GM21717 (cell line): ENCODE data around the gene GMPPB.
"Not testable (repeated sequence)": the region's sequence is repeated elsewhere in the genome, so short reads cannot be mapped to it uniquely, and the experiment has no call there.

Experiments
- ATAC-seq: cut with Tn5 transposase; IDR thresholded peaks from one replicate; pipeline ENCODE4 v1.9.1; 2021; ENCODE audit warnings: mild to moderate bottlenecking, moderate library complexity; ENCODE audit not compliant: unreplicated experiment

Gene GMPPB

DNA sequence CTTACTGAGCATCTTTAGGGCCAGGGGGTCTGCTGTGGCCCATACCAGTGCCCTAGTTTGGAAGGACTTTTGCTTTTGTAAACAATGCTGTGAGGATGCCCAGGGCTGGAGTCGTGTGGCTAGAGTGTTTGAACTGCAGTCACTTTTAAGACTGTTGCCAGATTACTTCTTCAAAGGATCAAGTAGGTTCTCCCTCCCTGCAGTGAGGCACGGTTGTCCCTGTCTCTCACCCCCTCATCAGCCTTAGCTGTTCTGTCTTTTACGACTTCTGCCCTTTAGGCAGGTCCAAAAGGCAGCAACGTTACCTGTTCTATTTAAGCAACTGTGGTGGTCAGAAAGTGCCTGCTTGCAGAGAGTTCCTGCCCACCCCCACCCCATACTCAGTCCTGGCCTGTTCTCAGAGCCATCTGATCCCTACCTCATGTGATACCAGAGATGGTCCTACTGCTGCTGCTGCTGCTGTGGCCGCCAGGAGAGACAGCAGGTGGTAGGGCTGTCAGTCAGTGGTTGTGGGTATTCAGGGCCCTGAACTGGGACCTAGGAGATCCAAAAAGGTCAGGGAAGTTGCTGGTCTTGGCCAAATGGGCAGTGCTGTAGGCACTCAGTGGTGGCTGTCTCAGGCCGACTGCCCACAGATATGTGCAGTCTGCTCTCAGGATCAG lies 29.2 kb downstream of the GMPPB start:
- ATAC-seq: not testable (repeated sequence)

- ATAC-seq: not testable (repeated sequence)
Observed at GRCh38 chr3:49691481-49691880, 32.3 kb downstream of the GMPPB start.

DNA sequence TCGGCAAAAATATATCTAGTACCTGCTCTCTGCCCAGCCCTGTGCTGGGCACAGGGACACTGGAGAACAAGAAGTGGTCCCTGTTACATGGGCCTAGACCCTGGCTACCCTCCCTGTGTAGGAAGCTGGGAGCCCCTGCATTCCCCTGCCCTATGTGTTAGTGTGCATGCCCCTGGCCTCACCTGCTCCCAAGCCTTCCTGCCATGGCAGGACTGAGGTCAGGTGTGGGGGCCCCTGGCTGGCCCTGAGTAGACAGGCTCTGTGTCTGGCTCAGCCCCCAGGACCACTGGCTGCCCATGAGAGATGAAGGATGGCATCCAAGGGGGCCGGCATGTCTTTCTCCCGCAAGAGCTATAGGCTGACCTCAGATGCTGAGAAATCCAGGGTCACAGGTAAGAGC lies 32.9 kb downstream of the GMPPB start:
- ATAC-seq: not testable (repeated sequence)

GRCh38 chr3:49689908-49690624 lies 33.7 kb downstream of the GMPPB start:
- not testable (repeated sequence) for ATAC-seq

- ATAC-seq: peak; percentile 43
Observed at GRCh38 chr3:49689046-49689907, 34.5 kb downstream of the GMPPB start, which contains the start of the genes MST1 and RNF123. Gene MST1, minus strand, starts transcription at chr3:49689474. Its CDS starts 783 bp downstream, at chr3:49688691. Gene RNF123, plus strand, starts transcription at chr3:49689557. Its CDS starts 1,609 bp downstream, at chr3:49691166.

GRCh38 chr3:49688338-49689045 lies 35.3 kb downstream of the GMPPB start:
- ATAC-seq: peak; percentile 3

DNA sequence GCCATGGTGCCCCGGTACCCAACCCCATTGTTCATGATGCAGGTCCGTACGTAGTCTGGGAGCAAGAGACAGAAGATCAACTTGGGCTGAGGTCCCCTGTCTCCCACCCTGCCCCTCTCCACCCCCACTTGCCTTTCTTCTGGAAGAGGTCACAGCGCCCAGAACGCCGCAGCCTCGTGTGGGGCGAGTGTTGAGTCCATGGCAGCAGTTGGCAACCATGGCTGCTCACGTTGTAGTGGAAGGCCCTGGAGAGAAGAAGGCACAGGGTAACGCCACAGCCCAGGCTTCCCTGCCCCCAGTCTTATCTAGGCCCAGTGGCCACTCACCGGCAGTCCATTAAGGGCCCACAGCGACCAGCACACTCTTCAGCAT lies 36.3 kb downstream of the GMPPB start:
- ATAC-seq: not testable (repeated sequence)

DNA sequence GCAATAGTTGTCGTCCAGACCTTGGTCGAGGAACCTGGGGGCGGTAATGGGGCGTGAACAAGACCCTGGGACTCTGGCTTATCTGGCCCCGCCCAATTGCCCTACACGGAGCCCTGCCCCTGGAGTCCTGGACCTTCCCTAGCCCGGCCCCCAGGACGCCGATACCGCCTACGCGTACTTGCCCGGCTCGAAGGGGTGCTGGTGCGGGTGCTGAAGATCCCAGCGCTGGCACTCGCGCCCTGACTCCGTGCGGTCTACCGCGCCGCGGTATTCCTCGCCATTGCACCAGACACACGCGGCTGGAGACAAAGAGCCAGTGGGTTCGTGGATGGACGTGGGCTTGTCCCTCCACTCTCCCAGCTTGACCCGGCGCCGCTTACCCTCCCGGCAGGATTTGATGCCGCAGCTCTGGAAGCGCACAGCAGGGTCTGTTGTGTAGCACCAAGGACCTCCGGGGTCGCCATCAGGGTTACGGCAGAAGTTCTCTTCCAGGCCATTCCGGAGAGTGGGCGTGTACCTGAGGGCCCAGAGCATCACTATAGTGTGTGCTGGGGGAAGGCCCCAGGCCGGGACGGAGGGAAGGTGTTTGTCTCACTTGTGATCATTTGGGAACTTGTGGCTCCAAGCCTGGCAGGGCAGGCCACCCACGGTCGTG lies 36.9 kb downstream of the GMPPB start:
- ATAC-seq: not testable (repeated sequence)

- ATAC-seq: not testable (repeated sequence)
Observed at GRCh38 chr3:49686346-49686745, 37.4 kb downstream of the GMPPB start.

DNA sequence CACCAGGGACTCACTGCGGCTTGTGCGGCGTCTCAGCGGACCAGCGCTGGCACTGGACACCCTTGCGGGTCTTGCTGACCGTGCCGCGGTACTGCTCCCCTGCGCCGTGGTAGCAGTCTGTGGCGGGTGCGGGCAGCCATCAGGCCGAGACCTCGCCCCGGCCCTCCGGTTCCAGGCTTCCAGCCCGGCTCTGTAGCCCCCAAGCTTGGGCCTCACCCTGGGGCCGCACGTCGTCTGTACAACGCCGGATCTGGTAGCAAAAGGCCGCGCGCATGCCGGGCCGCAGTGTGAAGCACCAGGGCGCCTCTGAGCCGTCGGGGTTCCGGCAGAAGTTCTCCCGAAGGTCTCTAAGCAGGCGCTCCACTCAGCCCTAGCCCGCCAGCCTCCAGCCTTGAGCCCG lies 37.9 kb downstream of the GMPPB start:
- ATAC-seq: not testable (repeated sequence)

DNA sequence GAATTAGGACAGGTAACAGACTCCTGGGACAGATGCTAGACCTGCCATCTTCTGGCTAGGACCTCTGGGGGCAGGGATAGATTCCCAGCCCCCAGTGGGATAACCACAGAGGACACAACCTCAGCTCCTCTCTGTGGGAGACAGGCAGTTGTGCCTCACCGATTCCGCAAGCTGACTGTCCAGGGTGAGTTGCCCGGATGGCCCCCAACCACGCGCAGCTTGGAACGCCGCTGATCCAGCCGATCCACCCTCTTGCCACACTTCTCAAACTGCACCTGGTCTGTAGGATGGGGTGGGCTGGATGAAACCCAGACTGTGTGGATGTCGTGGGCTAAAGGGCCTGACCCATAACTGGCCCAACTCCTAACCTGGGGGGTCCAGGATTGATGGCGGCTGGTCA lies 38.6 kb downstream of the GMPPB start:
- ATAC-seq: not testable (repeated sequence)

DNA sequence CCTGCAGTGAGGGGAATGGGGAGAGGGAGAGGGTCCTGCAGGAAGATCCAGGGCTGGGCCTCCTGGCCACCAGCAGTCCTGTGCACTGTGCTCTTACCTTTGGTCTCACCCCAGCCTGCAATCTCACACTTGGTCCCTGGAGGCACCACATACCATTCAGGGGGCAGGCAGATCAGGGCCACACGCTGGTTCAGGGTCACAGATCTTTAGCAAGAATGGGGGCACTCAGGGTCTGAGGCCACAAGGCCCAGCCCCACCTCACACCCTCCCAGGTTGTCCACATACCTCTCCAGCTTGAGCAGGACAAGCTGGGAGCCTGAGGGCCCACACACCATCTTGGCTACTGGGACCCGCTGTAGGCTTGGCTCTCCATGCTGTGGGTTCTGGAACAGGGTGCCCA lies 39.3 kb downstream of the GMPPB start:
- not testable (repeated sequence) for ATAC-seq

DNA sequence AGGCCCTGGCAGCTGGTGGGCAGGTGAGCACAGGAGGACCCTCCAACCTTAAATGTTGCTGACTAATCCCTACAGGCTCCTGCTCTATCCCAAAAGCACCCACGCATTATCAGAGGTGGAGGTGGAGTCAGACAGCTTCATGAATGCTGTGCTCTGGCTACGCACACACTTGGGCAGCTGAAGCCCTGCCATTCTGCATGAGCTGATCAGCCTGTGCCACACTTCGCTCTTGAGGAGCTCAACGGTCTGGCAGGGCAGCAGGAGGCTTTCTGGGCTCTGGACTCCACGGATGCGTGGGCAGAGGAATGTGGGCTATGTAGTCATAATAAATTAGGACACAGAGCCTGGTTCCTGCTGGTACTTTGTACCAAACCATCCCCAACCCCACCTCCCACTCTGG lies 40.6 kb downstream of the GMPPB start:
- no peak for ATAC-seq

DNA sequence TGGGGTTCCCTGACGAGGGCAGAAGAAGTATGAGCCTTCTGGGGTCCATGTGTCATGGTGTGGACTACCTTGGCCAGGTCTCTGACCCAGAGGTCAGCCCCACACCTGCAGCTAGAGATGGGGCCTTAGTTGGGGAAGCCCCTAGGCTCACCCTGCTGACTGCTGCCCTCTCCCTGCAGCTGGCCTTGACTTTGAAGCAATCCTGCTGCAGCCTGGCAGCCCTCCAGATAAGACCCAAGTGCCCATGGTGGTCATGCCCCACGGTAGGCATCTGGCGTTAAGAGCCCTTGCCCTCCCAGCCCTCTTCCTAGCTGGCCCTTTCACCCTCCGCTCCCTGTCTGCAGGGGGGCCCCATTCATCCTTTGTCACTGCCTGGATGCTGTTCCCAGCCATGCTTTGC lies 42.2 kb downstream of the GMPPB start:
- ATAC-seq: no peak

DNA sequence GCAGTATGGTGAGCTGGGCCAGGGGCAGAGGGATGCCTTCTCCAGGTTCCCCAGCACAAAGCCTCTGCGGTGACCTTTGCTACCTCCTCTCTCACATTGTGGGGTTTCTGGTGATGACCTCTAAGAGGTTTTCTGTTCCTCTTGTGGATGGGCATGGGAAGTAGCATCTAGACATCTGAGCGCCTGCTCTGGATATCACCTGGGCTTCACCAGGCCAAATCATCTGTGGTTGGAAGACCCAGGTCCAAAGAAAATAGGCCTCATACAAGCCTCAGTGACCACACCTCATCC lies 42.6 kb downstream of the GMPPB start:
- ATAC-seq: no peak

GRCh38 chr3:49680493-49681231 lies 43.1 kb downstream of the GMPPB start:
- no peak for ATAC-seq

- no peak for ATAC-seq
Observed at GRCh38 chr3:49675912-49676311, 47.8 kb downstream of the GMPPB start.

DNA sequence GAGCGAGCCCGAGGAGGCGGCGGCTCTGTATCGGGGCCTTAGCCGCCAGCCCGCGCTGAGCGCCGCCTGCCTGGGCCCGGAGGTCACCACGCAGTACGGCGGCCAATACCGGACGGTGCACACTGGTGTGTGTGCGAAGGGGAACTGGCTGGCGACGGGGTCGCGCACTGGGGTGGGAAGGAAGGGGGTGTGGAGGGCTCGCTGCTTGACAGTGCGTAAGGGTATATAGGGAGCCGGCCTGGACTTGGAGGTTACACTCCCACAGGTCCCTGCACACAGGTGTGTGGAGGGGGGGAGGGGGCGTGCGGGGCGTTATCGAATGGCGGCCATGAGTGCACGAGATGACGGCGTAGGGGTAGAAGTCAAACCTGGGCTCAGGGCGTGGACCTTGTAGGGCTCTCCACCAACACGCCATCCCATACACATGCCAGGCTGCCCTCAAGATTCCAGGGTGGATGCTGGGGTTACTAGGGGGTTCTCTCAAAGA lies 49.2 kb downstream of the GMPPB start:
- ATAC-seq: peak; percentile 6

DNA sequence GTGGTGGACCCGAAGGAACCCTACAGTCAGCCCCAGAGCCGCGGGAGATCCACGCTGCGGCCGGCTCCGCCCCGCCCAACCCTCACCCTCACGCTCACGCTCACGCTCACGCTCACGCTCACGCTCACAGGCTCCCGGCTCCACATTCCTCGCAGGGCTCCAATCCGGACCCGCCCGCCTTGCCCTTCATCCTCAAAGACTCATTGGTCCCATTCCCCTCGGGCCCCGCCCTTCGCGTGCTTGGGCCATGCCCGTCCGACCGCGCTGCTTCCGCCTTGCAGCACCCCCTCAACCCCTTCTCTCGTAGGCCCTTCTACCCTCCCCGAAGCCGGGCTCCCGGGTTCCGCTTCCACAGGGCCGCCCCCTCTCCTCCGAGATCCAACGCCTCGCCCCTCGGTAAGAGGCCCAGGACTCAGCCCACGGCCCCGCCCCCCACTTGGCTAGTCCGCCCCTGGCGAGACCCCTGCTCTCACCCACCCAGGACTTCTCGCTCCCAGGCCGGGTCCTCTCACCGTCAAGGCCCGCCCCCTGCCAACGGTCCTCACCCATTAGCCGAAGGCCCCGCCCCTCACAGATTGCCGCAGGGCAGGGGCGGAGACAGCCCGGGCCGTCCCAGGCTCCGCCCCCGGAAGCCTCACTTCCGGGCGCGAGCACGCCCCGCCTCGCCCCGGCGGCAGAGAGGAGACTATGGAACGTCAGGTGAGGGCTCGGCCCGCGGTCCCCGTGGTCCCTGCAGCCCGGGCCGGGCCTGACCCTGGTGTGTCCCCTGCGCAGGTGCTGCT lies 49.8 kb downstream of the GMPPB start, which contains the start of gene APEH:
TSS of gene APEH (plus strand) at position 637 of the 782 bp plus-strand sequence. CDS start at position 688, 51 bp downstream.
- peak; percentile 71 for ATAC-seq
